ENCODE data around the gene GAS6. TPM values are rescaled to one million over a fixed set of nuclear protein-coding genes. Genes with fewer than 3 reads are reported as not detected.
A peak's percentile ranks its signal among the peaks of the same experiment; 100 is the strongest.

GAS6 gene
- total RNA-seq, 6 donors from 2014 or later = 129 to 299 (median 180) TPM

DNA sequence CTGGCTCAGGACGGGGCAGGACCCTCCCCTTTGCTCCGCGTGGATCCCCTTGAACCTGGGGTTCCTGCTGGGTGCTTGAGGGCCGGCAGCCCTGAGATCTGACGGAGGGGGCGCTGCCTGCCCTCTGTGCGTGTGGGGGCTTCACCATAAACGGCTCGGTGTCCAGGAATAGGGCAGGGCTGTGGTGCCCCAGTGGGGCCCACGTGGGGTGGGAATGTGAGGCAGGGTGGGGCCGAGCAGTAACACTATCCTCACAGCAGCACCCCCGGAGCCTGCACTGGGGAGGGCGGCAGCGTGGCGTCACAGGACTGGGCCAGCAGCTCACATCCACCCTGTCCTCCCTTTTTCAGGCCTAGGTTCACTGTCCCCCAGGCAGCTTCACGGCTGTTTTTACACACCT lies 38.0 kb downstream of the GAS6 start:
- peaks cover 4 to 52% (median 28%) of the 10 kb centered on the region in 4 donors for H3K36me3 ChIP-seq
- 88 to 89% methylated on average over 16 of the region's 16 CpGs for WGBS, 2 donors

DNA sequence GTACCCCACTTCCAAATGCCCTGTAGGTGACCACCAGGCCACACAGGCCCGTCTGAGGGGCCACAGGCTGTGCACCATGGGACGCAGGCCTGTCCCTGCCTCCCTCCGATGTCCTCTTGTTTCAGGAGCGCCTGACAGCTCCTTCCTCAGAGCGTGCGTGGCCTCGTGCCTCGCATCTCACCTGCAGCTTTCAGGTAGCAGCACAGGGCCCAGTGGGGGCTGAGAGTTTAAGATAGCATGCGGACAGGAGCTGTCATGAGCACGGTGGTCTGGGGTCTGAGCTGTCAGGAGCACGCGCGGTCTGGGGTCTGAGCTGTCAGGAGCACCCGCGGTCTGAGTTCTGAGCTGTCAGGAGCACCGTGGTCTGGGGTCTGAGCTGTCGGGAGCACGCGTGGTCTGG lies 40.1 kb downstream of the GAS6 start:
- Histone ChIP-seq H3K9me3 (no peaks in the 10 kb centered on the region), H3K36me3 (peaks cover 4 to 51% (median 28%) of the 10 kb centered on the region in 4 donors), H3K27me3 (no peaks in the 10 kb centered on the region), H3K4me1 (peaks cover 19 to 36% (median 30%) of the 10 kb centered on the region in 4 donors), H3K27ac (no peak overlapping the region), H3K4me3 (no peak overlapping the region)
- DNase-seq (no peak), ATAC-seq (ENCODE audit: low FRiP score in 2 of 2) (no peak)
- no peak for TF ChIP-seq EP300 (IDR thresholded peaks at IDR 0.05)
- no peak for TF ChIP-seq POLR2A (IDR thresholded peaks at IDR 0.05)
- no peak for TF ChIP-seq POLR2AphosphoS5 (IDR thresholded peaks at IDR 0.05)
- TF ChIP-seq, protein P1, sequence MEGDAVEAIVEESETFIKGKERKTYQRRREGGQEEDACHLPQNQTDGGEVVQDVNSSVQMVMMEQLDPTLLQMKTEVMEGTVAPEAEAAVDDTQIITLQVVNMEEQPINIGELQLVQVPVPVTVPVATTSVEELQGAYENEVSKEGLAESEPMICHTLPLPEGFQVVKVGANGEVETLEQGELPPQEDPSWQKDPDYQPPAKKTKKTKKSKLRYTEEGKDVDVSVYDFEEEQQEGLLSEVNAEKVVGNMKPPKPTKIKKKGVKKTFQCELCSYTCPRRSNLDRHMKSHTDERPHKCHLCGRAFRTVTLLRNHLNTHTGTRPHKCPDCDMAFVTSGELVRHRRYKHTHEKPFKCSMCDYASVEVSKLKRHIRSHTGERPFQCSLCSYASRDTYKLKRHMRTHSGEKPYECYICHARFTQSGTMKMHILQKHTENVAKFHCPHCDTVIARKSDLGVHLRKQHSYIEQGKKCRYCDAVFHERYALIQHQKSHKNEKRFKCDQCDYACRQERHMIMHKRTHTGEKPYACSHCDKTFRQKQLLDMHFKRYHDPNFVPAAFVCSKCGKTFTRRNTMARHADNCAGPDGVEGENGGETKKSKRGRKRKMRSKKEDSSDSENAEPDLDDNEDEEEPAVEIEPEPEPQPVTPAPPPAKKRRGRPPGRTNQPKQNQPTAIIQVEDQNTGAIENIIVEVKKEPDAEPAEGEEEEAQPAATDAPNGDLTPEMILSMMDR (IDR thresholded peaks at IDR 0.05) = no peak
- 91 to 96% methylated on average over 16 to 19 of the region's 19 CpGs for WGBS, 2 donors

More for the DNA sequence above, 38.0 kb downstream of the GAS6 start:
- Histone ChIP-seq H3K27ac (no peak overlapping the region), H3K27me3 (no peaks in the 10 kb centered on the region), H3K4me1 (peaks cover 8 to 16% (median 10%) of the 10 kb centered on the region in 4 donors), H3K9me3 (no peaks in the 10 kb centered on the region), H3K4me3 (no peak overlapping the region)
- ATAC-seq (ENCODE audit: low FRiP score in 2 of 2) (no peak), DNase-seq (peak in 1 of 2 donors; percentile 78)
- TF ChIP-seq POLR2A (IDR thresholded peaks at IDR 0.05) = no peak
- TF ChIP-seq POLR2AphosphoS5 (IDR thresholded peaks at IDR 0.05) = no peak
- TF ChIP-seq, protein P1 (IDR thresholded peaks at IDR 0.05) = no peak
- TF ChIP-seq EP300 (IDR thresholded peaks at IDR 0.05) = no peak

DNA sequence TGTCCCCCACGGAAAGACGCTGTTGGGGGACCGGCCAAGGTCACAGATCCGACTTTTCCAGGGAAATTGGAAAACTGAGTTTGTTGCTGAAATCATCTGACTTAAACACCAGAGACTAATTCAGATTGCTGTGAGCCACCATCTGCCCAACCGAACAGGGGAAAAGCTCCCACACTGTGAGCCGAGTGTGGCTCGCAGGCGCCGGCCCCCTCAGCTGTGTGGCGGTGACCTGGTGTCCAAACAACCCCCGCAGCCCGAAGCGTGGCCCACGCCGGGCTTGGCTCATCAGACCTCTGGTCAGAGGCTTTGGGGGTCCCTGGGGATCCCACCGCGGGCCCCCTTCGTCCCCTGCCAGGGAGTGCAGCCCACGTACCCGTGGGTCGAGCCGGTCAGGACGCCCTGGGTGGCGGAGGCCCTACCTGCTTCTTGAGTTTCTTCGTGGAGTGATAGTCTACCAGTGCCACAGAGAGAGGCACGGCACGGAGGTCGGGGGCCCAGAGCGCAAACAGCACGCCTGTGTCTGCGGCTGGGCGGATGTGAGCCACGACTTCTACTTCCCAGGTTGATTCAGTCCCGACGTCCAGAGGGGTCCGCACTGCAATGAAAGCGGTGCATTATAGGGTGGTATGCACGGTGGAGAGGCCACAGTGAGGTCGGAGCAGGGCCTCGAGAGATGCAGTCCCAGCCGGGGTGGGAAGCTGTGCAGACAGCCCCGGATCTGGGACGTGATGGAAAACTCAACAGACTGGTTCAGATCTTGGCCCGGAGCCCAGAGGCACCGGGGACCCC lies 40.7 kb downstream of the GAS6 start:
- no peak for ATAC-seq (ENCODE audit: low FRiP score in 2 of 2)
- TF ChIP-seq POLR2A (IDR thresholded peaks at IDR 0.05) (no peak), POLR2AphosphoS5 (IDR thresholded peaks at IDR 0.05) (no peak), EP300 (IDR thresholded peaks at IDR 0.05) (no peak)
- TF ChIP-seq, protein P1 (IDR thresholded peaks at IDR 0.05) = no peak
- peaks cover 22 to 43% (median 36%) of the 10 kb centered on the region in 4 donors for H3K4me1 ChIP-seq
- no peaks in the 10 kb centered on the region for H3K27me3 ChIP-seq
- H3K36me3 ChIP-seq = peaks cover 4 to 45% (median 27%) of the 10 kb centered on the region in 4 donors
- no peak overlapping the region for H3K4me3 ChIP-seq
- peak in 1 of 2 donors; percentile 83 for DNase-seq
- H3K9me3 ChIP-seq = no peaks in the 10 kb centered on the region
- WGBS, 2 donors = 92 to 94% methylated on average over 36 to 45 of the region's 45 CpGs
- H3K27ac ChIP-seq = no peak overlapping the region

DNA sequence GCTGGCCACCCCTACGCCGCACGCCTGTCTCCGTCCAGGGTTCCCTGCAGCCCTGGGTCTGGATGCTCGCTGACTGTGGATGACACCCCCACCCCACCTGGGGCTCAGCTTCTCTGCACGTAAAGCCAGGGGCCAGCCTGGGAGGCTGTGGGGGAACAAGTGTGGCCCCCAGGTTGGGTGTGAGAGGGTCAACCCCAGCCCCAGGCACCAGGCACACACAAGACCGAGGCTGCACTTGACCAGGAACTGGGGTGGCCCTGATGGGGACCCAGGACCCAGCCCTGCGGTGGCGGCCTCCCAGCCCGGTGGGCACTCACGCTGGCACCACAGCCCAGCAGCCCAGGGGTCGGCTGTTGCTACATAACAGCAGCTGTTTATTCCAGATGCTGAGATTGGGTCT lies 41.6 kb downstream of the GAS6 start:
- no peak for TF ChIP-seq EP300 (IDR thresholded peaks at IDR 0.05)
- no peak for TF ChIP-seq POLR2AphosphoS5 (IDR thresholded peaks at IDR 0.05)
- TF ChIP-seq POLR2A (IDR thresholded peaks at IDR 0.05) = no peak
- Histone ChIP-seq H3K4me1 (peaks cover 31 to 48% (median 41%) of the 10 kb centered on the region in 4 donors), H3K27me3 (no peaks in the 10 kb centered on the region), H3K27ac (peak overlapping the region in 2 of 4 donors; percentile 76 to 77), H3K4me3 (no peak overlapping the region), H3K9me3 (no peaks in the 10 kb centered on the region), H3K36me3 (peaks cover 4 to 38% (median 21%) of the 10 kb centered on the region in 4 donors)
- 94% methylated on average over 12 of the region's 12 CpGs; no CpG with 5 or more reads in 1 of the 2 donors for WGBS, 2 donors
- DNase-seq (peak in 1 of 2 donors; percentile 75), ATAC-seq (ENCODE audit: low FRiP score in 2 of 2) (no peak)

DNA sequence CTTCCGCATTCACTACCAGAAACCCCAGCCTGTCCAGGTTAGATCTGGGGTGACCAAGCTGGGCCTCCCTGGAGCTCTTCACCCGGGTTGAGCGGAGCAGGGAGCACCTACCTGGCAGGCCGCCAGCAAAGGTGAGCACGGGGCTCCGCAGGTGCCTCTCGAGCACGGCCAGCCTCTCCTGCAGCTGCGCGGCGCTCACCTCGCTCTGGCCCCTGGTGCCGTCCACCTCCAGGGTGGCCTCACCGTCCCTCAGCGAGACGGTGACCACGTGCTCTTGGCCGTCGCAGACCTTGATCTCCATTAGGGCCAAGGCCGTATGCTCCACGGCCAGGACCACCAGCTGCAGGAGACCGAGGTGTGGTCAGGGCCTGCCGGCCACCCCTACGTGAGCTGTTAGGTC lies 42.0 kb downstream of the GAS6 start:
- ATAC-seq (ENCODE audit: low FRiP score in 2 of 2) (no peak), DNase-seq (peak in 1 of 2 donors; percentile 83)
- Histone ChIP-seq H3K4me1 (peaks cover 35 to 51% (median 44%) of the 10 kb centered on the region in 4 donors), H3K4me3 (no peak overlapping the region), H3K27ac (peak overlapping the region; percentile 76 to 85 (median 76)), H3K27me3 (no peaks in the 10 kb centered on the region), H3K9me3 (no peaks in the 10 kb centered on the region), H3K36me3 (peaks cover 4 to 33% (median 17%) of the 10 kb centered on the region in 4 donors)
- TF ChIP-seq POLR2AphosphoS5 (IDR thresholded peaks at IDR 0.05) = no peak
- TF ChIP-seq, protein P1 (IDR thresholded peaks at IDR 0.05) = no peak
- TF ChIP-seq POLR2A (IDR thresholded peaks at IDR 0.05) = no peak
- no peak for TF ChIP-seq EP300 (IDR thresholded peaks at IDR 0.05)
- whole genome bisulfite sequencing, 2 donors = 92 to 97% methylated on average over 3 to 24 of the region's 24 CpGs

Measured in upper lobe of left lung (tissue), 6 donors.